Mesenchymal stem cell (in vitro differentiated cells and primary cell): Measurements from ENCODE around the gene MITD1.

ENCODE experiments used
- DNase-seq: peaks from one replicate; pipeline ENCODE4 v3.0.0-alpha.2; 2013
- H2AFZ ChIP-seq: one replicate; pipeline ENCODE4 v1.6.1; 2013; ENCODE audit warnings: low read depth, mild to moderate bottlenecking, control low read depth, inconsistent platforms, low read length, moderate library complexity
- H2AK5ac ChIP-seq: 2 replicates; pipeline ENCODE4 v1.6.1; 2013; ENCODE audit warnings: low read length, moderate library complexity, mild to moderate bottlenecking, inconsistent platforms; ENCODE audit not compliant: severe bottlenecking
- H2BK120ac ChIP-seq: one replicate; pipeline ENCODE4 v1.6.1; 2013; ENCODE audit warnings: low read depth, mild to moderate bottlenecking, inconsistent platforms, low read length, moderate library complexity
- H2BK12ac ChIP-seq, 2 experiments: one replicate each; pipeline ENCODE4 v1.6.1; 2013; ENCODE audit warnings: inconsistent platforms in 2 of 2, low read length in 2 of 2, mild to moderate bottlenecking in 2 of 2, moderate library complexity in 2 of 2, control low read depth in 1 of 2
- H2BK15ac ChIP-seq: one replicate; pipeline ENCODE4 v1.6.1; 2013; ENCODE audit warnings: mild to moderate bottlenecking, low read depth, inconsistent platforms; ENCODE audit not compliant: poor library complexity, severe bottlenecking
- H2BK5ac ChIP-seq: 2 replicates; pipeline ENCODE4 v1.6.1; 2013; ENCODE audit warnings: low read depth, mild to moderate bottlenecking, low read length, control low read depth, inconsistent platforms; ENCODE audit not compliant: poor library complexity, severe bottlenecking
- H3K14ac ChIP-seq, 2 experiments: one replicate each; pipeline ENCODE4 v1.6.1; 2013; ENCODE audit warnings: inconsistent platforms in 2 of 2, low read length in 2 of 2, control low read depth in 1 of 2, mild to moderate bottlenecking in 1 of 2, moderate library complexity in 1 of 2
- H3K18ac ChIP-seq, 2 experiments: one replicate each; pipeline ENCODE4 v1.6.1; 2013; ENCODE audit warnings: inconsistent platforms in 2 of 2, low read length in 2 of 2, control low read depth in 1 of 2, low read depth in 1 of 2, mild to moderate bottlenecking in 1 of 2
- H3K23ac ChIP-seq, 2 experiments: one replicate each; pipeline ENCODE4 v1.6.1; 2013; ENCODE audit warnings: inconsistent platforms in 2 of 2, low read length in 2 of 2, mild to moderate bottlenecking in 2 of 2, moderate library complexity in 2 of 2, control low read depth in 1 of 2
- H3K27ac ChIP-seq: 2 replicates; pipeline ENCODE4 v1.5.1; 2013; ENCODE audit warnings: mild to moderate bottlenecking, moderate library complexity, low read length, control low read depth, inconsistent platforms; ENCODE audit not compliant: poor library complexity, severe bottlenecking
- H3K27me3 ChIP-seq, 2 experiments: 2 replicates each; pipeline versions ENCODE4 v1.6.1 to v1.7.0; 2013; ENCODE audit warnings: low read length in 2 of 2, mild to moderate bottlenecking in 2 of 2, moderate library complexity in 2 of 2, control low read depth in 1 of 2, inconsistent platforms in 1 of 2; ENCODE audit not compliant: control insufficient read depth in 1 of 2, insufficient read depth in 1 of 2
- H3K36me3 ChIP-seq, 2 experiments: 2 replicates each; pipeline versions ENCODE4 v1.6.1 to v1.7.0; 2013; ENCODE audit warnings: low read length in 2 of 2, control low read depth in 1 of 2, inconsistent platforms in 1 of 2, low read depth in 1 of 2, mild to moderate bottlenecking in 1 of 2; ENCODE audit not compliant: insufficient read depth in 2 of 2, control insufficient read depth in 1 of 2
- H3K4ac ChIP-seq, 2 experiments: one replicate each; pipeline ENCODE4 v1.6.1; 2013; ENCODE audit warnings: inconsistent platforms in 2 of 2, low read length in 2 of 2, mild to moderate bottlenecking in 2 of 2, moderate library complexity in 2 of 2, control low read depth in 1 of 2, low read depth in 1 of 2
- H3K4me1 ChIP-seq: 2 replicates; pipeline ENCODE4 v1.6.1; 2013; ENCODE audit warnings: low read depth, low read length, control low read depth; ENCODE audit not compliant: control insufficient read depth, insufficient read depth
- H3K4me2 ChIP-seq: 2 replicates; pipeline ENCODE4 v1.6.1; 2013; ENCODE audit warnings: low read length, mild to moderate bottlenecking, inconsistent platforms; ENCODE audit not compliant: poor library complexity, severe bottlenecking
- H3K4me3 ChIP-seq, 2 experiments: 2 replicates each; pipeline versions ENCODE4 v1.5.1 to v1.7.0; 2013; ENCODE audit warnings: low read length in 2 of 2, mild to moderate bottlenecking in 2 of 2, control low read depth in 1 of 2, low read depth in 1 of 2; ENCODE audit not compliant: insufficient read depth in 1 of 2
- H3K79me1 ChIP-seq: replicated peaks from 2 replicates; pipeline ENCODE4 v1.6.1; 2013; ENCODE audit warnings: mild to moderate bottlenecking, control low read depth, low read length, inconsistent platforms; ENCODE audit not compliant: poor library complexity, severe bottlenecking
- H3K9ac ChIP-seq: 2 replicates; pipeline ENCODE4 v1.7.0; 2013; ENCODE audit warnings: mild to moderate bottlenecking, low read length, moderate library complexity
- H3K9me3 ChIP-seq: 2 replicates; pipeline ENCODE4 v1.7.0; 2013; ENCODE audit warnings: mild to moderate bottlenecking, low read length; ENCODE audit not compliant: control insufficient read depth
- H4K8ac ChIP-seq: one replicate; pipeline ENCODE4 v1.6.1; 2013; ENCODE audit warnings: inconsistent platforms, mild to moderate bottlenecking, low read length, moderate library complexity
- H4K91ac ChIP-seq: one replicate; pipeline ENCODE4 v1.6.1; 2013; ENCODE audit warnings: mild to moderate bottlenecking, low read length, inconsistent platforms
- WGBS: methylation state at CpG from one replicate; pipeline ENCODE4 v1.1.7; 2013; ENCODE audit warnings: mixed read lengths; 5-methylcytosine and 5-hydroxymethylcytosine counted together

MITD1 gene

GRCh38 chr2:99183025-99183424, 2.2 kb upstream of the MITD1 start:
- Histone ChIP-seq H3K27ac (no peak overlapping the region), H2AK5ac (no peak overlapping the region), H3K9me3 (no peaks in the 10 kb centered on the region), H2BK15ac (no peak overlapping the region), H3K14ac (no peak overlapping the region), H3K9ac (no peak overlapping the region), H3K4me2 (no peak overlapping the region), H3K36me3 (peaks cover 0 to 10% of the 10 kb centered on the region in 2 experiments), H2BK5ac (no peak overlapping the region), H3K4ac (no peak overlapping the region), H3K27me3 (no peaks in the 10 kb centered on the region), H2BK120ac (no peak overlapping the region), H3K18ac (no peak overlapping the region), H2AFZ (no peak overlapping the region), H4K8ac (no peak overlapping the region), H3K4me3 (peak overlapping the region in 1 of 2 experiments; percentile 23), H3K4me1 (peaks cover 4% of the 10 kb centered on the region), H2BK12ac (no peak overlapping the region), H3K79me1 (peaks cover 23% of the 10 kb centered on the region), H4K91ac (no peak overlapping the region), H3K23ac (no peak overlapping the region)
- 96% methylated on average over 3 of the region's 3 CpGs for WGBS
- DNase-seq, result no peak

DNA sequence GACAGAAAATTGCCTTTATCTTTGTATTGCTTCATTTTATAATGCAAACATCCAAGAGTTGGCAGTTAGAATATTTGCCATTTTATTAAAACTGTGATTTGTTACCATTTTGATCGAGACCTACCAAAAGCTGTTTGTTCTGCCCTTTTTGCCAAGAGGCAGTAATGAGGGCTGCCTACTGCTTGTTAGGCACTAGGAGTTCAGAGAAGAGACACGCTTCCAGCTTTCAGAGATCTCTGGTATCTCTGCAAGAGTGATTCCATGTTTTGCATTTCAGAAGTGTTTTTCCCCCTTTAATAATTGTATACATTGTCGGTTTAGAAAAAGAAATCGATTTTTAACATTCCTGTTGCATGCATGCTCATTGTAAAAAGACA, 754 bp upstream of the MITD1 start:
- Histone ChIP-seq H3K18ac (no peak overlapping the region), H3K14ac (no peak overlapping the region), H2AK5ac (no peak overlapping the region), H3K27me3 (no peaks in the 10 kb centered on the region), H3K4ac (no peak overlapping the region), H3K36me3 (no peaks in the 10 kb centered on the region), H3K79me1 (peaks cover 19% of the 10 kb centered on the region), H3K23ac (no peak overlapping the region), H3K4me2 (peak overlapping the region; percentile 94), H3K27ac (peak overlapping the region; percentile 94), H4K8ac (no peak overlapping the region), H3K4me3 (peak overlapping the region; percentile 82 to 99), H2BK120ac (no peak overlapping the region), H4K91ac (no peak overlapping the region), H3K9me3 (no peaks in the 10 kb centered on the region), H2AFZ (no peak overlapping the region), H2BK5ac (no peak overlapping the region), H2BK15ac (no peak overlapping the region), H2BK12ac (no peak overlapping the region), H3K9ac (peak overlapping the region; percentile 97), H3K4me1 (peaks cover 4% of the 10 kb centered on the region)
- 4% methylated on average over 2 of the region's 4 CpGs for WGBS
- DNase-seq, result no peak

DNA sequence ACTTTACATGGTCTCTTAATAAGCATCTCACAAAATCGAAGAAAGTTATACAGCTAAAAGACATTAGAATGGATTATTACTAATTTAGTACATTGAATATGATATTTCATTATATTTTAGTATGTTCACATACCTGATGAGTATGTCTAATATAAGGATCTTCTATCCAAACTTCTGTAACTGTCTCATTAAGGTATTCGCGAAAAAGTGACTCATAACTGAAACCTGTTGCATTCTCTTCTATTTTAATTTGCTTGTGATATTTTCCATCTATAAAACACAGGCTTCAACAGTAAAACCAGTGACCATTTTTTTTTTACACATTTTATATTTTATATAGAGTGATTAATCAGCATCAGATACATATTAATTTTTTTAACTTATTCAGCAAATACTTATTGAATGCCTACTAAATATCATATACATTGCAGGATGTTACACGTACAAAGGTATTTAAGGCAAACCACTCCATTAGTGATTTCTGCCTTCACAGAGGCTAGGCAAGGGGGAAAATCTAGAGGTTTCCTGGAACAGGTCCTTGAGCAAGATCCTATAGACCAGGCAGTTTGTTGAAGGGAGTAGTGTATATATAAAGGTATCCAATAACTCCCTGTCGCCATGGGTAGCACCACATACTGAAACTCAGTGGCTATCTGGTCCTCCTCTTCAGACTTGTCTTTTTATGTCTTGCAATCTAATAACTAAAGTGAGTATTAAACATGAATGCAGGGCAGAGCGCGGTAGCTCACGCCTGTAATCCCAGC, 9.3 kb downstream of the MITD1 start:
- Histone ChIP-seq H2AK5ac (no peak overlapping the region), H3K36me3 (peaks cover 8 to 61% of the 10 kb centered on the region in 2 experiments), H2BK15ac (no peak overlapping the region), H2BK120ac (no peak overlapping the region), H4K91ac (no peak overlapping the region), H2AFZ (no peak overlapping the region), H3K9ac (no peak overlapping the region), H3K4me2 (no peak overlapping the region), H3K4ac (no peak overlapping the region), H2BK5ac (no peak overlapping the region), H3K79me1 (peaks cover 13% of the 10 kb centered on the region), H3K23ac (no peak overlapping the region), H3K4me3 (no peak overlapping the region), H4K8ac (no peak overlapping the region), H3K14ac (no peak overlapping the region), H3K27ac (no peak overlapping the region), H3K9me3 (no peaks in the 10 kb centered on the region), H3K27me3 (no peaks in the 10 kb centered on the region), H2BK12ac (no peak overlapping the region), H3K4me1 (no peaks in the 10 kb centered on the region), H3K18ac (no peak overlapping the region)
- WGBS, result 100% methylated on average over 6 of the region's 8 CpGs
- DNase-seq, result no peak

DNA sequence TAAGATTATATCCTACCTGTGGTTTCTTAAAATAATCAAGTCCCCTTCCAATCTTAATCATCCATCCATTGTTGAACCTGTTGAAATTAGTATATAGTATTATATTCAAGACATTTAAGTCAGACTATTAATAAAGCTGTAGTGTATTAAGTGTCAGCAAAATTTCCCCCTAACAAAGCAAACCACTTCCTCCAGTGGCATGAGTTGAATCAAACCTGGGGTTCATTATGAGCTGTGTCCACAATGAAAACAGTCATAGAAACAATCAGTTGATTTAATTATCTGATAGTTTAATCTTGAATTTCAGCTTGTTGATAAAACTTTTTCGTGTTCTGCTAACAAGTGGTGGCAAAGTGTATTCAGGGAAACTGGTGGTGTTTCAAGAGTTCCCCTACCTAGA, 11.3 kb downstream of the MITD1 start:
- no peak overlapping the region for H2AFZ ChIP-seq
- no peaks in the 10 kb centered on the region for H3K9me3 ChIP-seq
- no peak overlapping the region for H4K8ac ChIP-seq
- no peak overlapping the region for H2BK5ac ChIP-seq
- H3K9ac ChIP-seq, result no peak overlapping the region
- WGBS, result 100% methylated on average over 1 of the region's 1 CpG
- no peak overlapping the region for H3K4me2 ChIP-seq
- H2AK5ac ChIP-seq, result no peak overlapping the region
- no peak overlapping the region for H2BK120ac ChIP-seq
- no peak overlapping the region for H3K23ac ChIP-seq
- no peak overlapping the region for H3K27ac ChIP-seq
- no peak overlapping the region for H4K91ac ChIP-seq
- no peaks in the 10 kb centered on the region for H3K27me3 ChIP-seq
- no peaks in the 10 kb centered on the region for H3K4me1 ChIP-seq
- no peak overlapping the region for H3K4ac ChIP-seq
- peaks cover 10% of the 10 kb centered on the region for H3K79me1 ChIP-seq
- peaks cover 8 to 80% of the 10 kb centered on the region in 2 experiments for H3K36me3 ChIP-seq
- no peak overlapping the region for H2BK15ac ChIP-seq
- H3K4me3 ChIP-seq, result no peak overlapping the region
- DNase-seq, result no peak
- H3K14ac ChIP-seq, result no peak overlapping the region
- H2BK12ac ChIP-seq, result no peak overlapping the region
- no peak overlapping the region for H3K18ac ChIP-seq
